IPS DF 6.9 (cell line): ENCODE measurements around the gene ERH.

Experiments used
- DNase-seq: peaks from one replicate; pipeline ENCODE4 v3.0.0-alpha.2; 2013; ENCODE audit warnings: low read depth, low spot score
- H3K27ac ChIP-seq: one replicate; pipeline ENCODE4 v1.5.1; 2013; ENCODE audit warnings: low read length, control low read depth
- H3K27me3 ChIP-seq: 2 replicates; pipeline ENCODE4 v1.6.1; 2013; ENCODE audit warnings: mild to moderate bottlenecking, low read length; ENCODE audit not compliant: control insufficient read depth, insufficient read depth
- H3K36me3 ChIP-seq: 2 replicates; pipeline ENCODE4 v1.6.1; 2013; ENCODE audit warnings: low read length; ENCODE audit not compliant: control insufficient read depth, insufficient read depth
- H3K4me1 ChIP-seq: 2 replicates; pipeline ENCODE4 v1.6.1; 2013; ENCODE audit warnings: low read length; ENCODE audit not compliant: control insufficient read depth, insufficient read depth
- H3K4me3 ChIP-seq: 2 replicates; pipeline ENCODE4 v1.5.1; 2013; ENCODE audit warnings: mild to moderate bottlenecking, low read length
- H3K9me3 ChIP-seq: 2 replicates; pipeline ENCODE4 v1.6.1; 2013; ENCODE audit warnings: low read length, inconsistent platforms; ENCODE audit not compliant: control insufficient read depth, insufficient read depth
- WGBS: extraction: QIAGEN DNeasy Blood & Tissue Kit; methylation state at CpG from one replicate; pipeline ENCODE4 v1.1.7; 2013; ENCODE audit warnings: mixed read lengths, missing lambda C conversion rate; ENCODE audit not compliant: insufficient read length, insufficient coverage; 5-methylcytosine and 5-hydroxymethylcytosine counted together

Gene ERH

DNA sequence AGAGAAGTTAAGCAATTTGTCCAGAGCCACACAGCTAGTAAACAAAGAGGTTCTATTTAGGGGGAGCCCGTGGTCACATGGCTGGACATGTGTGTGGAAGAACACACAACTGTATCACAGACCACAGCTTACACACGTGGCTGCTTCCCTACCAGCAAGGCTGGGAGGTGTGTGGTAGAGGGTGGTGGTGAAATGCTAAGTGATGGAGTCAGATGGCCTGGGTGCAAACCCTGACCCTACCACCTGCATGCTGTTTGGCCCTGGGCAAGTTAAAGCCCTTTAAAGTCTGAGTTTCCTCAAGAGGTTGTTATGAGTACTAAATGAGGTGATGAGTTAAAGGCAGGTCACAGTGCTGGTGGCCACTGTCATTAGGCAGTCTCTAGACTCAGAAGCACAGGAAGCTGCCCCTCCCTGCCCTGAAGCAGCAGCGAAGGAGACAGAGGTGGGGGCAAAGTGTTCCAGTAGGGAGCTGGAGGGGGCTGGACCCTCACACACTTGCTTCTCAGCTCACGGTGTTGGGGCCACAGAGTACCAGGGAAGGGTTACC, 64.2 kb downstream of the ERH start:
- H3K4me3 ChIP-seq = no peak overlapping the region
- H3K9me3 ChIP-seq = no peaks in the 10 kb centered on the region
- H3K27me3 ChIP-seq = no peaks in the 10 kb centered on the region
- no peaks in the 10 kb centered on the region for H3K4me1 ChIP-seq
- no CpG with 5 or more reads among the region's 4 CpGs for WGBS
- no peak for DNase-seq
- H3K36me3 ChIP-seq = no peaks in the 10 kb centered on the region
- H3K27ac ChIP-seq = no peak overlapping the region

DNA sequence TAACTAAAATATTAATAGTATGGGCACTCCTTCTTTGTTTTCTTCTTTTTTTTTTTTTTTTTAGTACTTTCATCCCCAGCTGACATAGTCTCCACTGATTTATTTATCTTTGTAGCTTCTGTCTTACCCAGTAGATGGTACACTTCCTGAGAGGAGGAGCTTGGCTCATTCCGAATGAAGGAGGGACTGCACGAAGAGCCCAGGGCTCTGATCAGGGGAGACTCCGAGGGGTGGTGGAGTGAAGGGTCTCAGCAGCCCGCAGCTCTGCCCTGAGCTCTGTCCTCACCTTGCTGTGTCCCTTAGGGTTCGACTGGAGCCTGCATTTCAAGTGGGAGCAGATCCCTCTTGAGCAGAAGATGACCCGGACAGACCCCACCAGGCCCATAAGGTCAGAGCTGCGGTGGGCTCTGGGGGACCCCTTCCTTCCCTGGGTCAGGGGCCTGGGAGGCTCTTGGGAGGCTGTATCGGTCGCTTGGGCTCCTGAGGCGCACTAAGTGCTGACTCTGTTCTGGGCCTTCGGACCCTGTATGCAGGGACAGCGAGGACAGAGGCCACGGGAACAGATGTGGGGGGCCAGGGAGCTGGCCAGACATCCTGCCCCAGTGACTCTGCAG, 65.2 kb downstream of the ERH start:
- Histone ChIP-seq H3K9me3 (no peaks in the 10 kb centered on the region), H3K4me1 (no peaks in the 10 kb centered on the region), H3K36me3 (no peaks in the 10 kb centered on the region), H3K4me3 (no peak overlapping the region), H3K27ac (no peak overlapping the region), H3K27me3 (no peaks in the 10 kb centered on the region)
- WGBS = no CpG with 5 or more reads among the region's 13 CpGs
- no peak for DNase-seq

DNA sequence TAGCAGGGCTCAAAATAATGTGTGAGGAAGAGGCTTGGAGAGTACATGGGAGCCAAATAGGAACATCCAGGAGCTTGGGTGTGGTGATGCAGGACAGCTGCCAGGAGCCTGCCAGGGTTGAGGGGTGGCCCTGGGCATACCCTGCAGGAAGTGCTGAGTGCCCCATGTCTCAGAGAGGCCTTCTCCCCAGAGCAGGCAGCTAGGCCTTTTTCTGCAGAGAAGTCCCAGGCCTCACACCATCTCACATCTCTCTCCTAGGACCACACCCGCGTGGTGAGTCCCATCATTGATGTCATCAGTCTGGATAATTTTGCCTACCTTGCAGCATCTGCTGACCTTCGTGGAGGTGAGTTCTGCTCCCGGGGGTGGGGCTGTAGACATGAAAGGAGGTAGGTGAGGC, 66.9 kb downstream of the ERH start:
- H3K27me3 ChIP-seq = no peaks in the 10 kb centered on the region
- no CpG with 5 or more reads among the region's 4 CpGs for WGBS
- H3K36me3 ChIP-seq = no peaks in the 10 kb centered on the region
- H3K27ac ChIP-seq = no peak overlapping the region
- H3K4me1 ChIP-seq = no peaks in the 10 kb centered on the region
- H3K4me3 ChIP-seq = no peak overlapping the region
- no peaks in the 10 kb centered on the region for H3K9me3 ChIP-seq
- no peak for DNase-seq
